Hepatocyte (in vitro differentiated cells): Measurements from ENCODE around the gene GBP5.

Source experiments
- CTCF ChIP-seq: fragments of 200-600 bp; sonication (generic); IDR thresholded peaks from 2 replicates; pipeline ENCODE4 v1.5.1; 2016; ENCODE audit warnings: antibody characterized with exemption, mild to moderate bottlenecking; ENCODE audit not compliant: poor library complexity
- EZH2 ChIP-seq: fragments of 200-600 bp; sonication (generic); IDR thresholded peaks from 2 replicates; pipeline ENCODE4 v1.6.1; 2016; ENCODE audit warnings: antibody characterized with exemption, mild to moderate bottlenecking, borderline replicate concordance

DNA sequence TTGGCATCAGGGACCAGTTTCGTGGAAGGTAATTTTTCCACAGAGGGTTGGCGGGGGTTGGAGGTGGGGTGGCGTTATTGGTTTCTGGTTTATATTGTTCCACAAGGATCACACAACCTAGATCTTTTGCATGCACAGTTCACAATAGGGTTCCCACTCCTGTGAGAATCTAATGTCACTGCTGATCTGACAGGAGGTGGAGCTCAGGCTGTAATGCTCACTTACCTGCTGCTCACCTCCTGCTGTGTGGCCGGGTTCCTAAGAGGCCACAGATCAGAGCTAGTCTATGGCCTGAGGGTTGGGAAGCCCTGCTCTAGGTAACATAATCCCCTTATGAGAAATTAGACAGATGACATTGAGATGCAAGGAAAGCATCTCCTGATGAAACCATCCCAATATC, 12.6 kb downstream of the GBP5 start:
- no peak for TF ChIP-seq EZH2
- TF ChIP-seq CTCF: no peak
